ENCODE measurements around the gene MCFD2.

Gene MCFD2

GRCh38 chr2:46858702-46859090 is 56.9 kb downstream of the MCFD2 start:
- no peak for TF ChIP-seq CTCF (IDR thresholded peaks at IDR 0.05; ENCODE audit: extremely low read depth, insufficient read depth, missing control alignments)
- DNase-seq (ENCODE audit: low spot score), result no peak
- in situ Hi-C loops (cut with MboI; ENCODE audit: low pct_unique_long_range_greater_than_20kb, low sequenced_read_pairs, unreplicated experiment), result no loop called here

- TF ChIP-seq CTCF (IDR thresholded peaks at IDR 0.05; ENCODE audit: extremely low read depth, insufficient read depth, missing control alignments), result no peak
- in situ Hi-C loops (cut with MboI; ENCODE audit: low pct_unique_long_range_greater_than_20kb, low sequenced_read_pairs, unreplicated experiment), result no loop called here
- no peak for DNase-seq (ENCODE audit: low spot score)
Observed at GRCh38 chr2:46857871-46858701, 57.5 kb downstream of the MCFD2 start.

- no peak for TF ChIP-seq CTCF (IDR thresholded peaks at IDR 0.05; ENCODE audit: extremely low read depth, insufficient read depth, missing control alignments)
- in situ Hi-C loops (cut with MboI; ENCODE audit: low pct_unique_long_range_greater_than_20kb, low sequenced_read_pairs, unreplicated experiment), result no loop called here
- no peak for DNase-seq (ENCODE audit: low spot score)
Observed at GRCh38 chr2:46856336-46856735, 59.3 kb downstream of the MCFD2 start.

- in situ Hi-C loops (cut with MboI; ENCODE audit: low pct_unique_long_range_greater_than_20kb, low sequenced_read_pairs, unreplicated experiment), result no loop called here
- DNase-seq (ENCODE audit: low spot score), result no peak
- TF ChIP-seq CTCF (IDR thresholded peaks at IDR 0.05; ENCODE audit: extremely low read depth, insufficient read depth, missing control alignments), result no peak
Observed at GRCh38 chr2:46855805-46856204, 59.8 kb downstream of the MCFD2 start.

GRCh38 chr2:46854260-46854659 is 61.3 kb downstream of the MCFD2 start:
- no peak for TF ChIP-seq CTCF (IDR thresholded peaks at IDR 0.05; ENCODE audit: extremely low read depth, insufficient read depth, missing control alignments)
- no peak for DNase-seq (ENCODE audit: low spot score)
- in situ Hi-C loops (cut with MboI; ENCODE audit: low pct_unique_long_range_greater_than_20kb, low sequenced_read_pairs, unreplicated experiment), result no loop called here

GRCh38 chr2:46852598-46852997 is 63.0 kb downstream of the MCFD2 start:
- in situ Hi-C loops (cut with MboI; ENCODE audit: low pct_unique_long_range_greater_than_20kb, low sequenced_read_pairs, unreplicated experiment), result no loop called here
- TF ChIP-seq CTCF (IDR thresholded peaks at IDR 0.05; ENCODE audit: extremely low read depth, insufficient read depth, missing control alignments), result no peak
- DNase-seq (ENCODE audit: low spot score), result no peak
